Activated CD8-positive, alpha-beta memory T cell treated with anti-CD3 and anti-CD28 coated beads, Interleukin-2, amount 50 U/mL, for 4 hours (primary cell): ENCODE results near the gene AGFG2.

ENCODE experiments used
- DNase-seq: peaks from one replicate; pipeline ENCODE4 v3.0.0-alpha.2; 2020

Gene AGFG2

DNA sequence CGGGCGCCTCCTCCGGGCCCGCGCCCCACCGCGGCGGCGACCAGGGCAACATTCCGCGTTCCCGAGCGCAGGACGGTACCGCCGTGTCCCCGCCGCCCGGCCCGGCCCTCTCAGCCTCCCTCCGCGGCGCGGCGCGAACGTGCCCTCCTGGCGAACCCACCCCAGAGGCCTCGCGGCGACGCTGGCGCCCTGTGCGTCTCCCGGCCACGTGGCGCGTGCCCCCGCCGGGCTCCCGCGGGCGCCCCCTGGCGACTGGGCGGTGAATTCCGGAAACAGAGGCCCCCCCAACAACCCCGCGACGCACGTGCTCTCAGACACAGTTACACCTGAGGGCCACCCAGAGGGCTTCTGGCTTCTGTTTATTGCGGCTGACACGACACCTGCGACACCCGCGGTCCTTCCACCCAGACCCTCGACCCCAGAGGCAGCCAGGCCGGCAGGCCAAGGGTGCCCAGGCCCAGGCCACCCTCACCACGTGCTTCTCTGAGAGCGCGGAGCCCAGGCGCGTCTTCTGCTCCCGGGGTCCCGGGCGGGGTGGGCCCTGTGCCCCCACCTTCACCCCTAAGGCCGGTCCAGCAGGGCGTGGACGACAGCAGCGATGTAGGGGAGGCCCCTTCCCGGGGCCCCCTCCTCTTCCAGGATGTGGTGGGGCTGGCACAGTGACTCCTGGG is 34.8 kb downstream of the AGFG2 start, which contains the start of gene SAP25:
SAP25 (minus strand) TSS at position 210 of the 671 bp plus-strand sequence; CDS start at position 52, 158 bp downstream.
- no peak for DNase-seq

DNA sequence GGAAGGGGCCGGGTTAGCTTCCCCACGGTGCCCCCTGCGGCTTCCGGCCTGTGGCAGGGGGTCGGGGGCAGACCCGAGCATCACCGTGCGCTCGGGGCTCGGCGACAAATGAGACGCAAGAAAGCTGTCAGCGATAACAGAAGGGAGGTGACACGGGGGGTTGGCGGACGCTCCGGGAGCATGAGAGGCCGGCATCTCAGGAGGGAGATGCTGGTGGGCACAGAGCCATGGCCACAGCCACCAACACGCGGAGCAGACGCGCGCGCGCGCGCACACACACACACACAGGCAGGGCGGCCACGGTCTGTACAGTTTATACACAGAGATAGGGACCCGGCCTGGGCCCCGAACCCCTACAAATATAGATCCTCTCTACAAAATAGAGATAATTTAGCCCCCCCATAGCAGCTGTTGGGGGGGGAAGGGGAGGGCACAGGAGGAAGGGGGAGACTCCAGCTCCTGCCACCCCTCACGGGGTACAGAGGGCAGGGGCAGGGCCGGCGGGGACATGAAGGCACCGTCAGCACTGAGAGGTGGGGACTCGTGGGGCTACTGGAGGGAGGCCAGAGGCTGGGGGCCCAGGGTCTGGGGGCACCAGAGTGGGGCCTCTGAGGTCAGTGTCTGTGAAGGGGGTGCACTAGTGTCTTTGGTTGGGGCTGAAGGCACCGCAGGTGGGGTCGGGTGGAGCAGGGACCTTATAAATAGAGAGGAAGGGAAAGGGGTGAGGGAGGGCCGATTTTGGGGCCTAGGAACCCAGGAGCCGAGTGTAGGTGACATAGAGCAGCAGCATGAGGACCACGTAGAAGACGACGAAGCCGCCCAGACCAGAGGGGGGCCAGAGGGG is 35.6 kb downstream of the AGFG2 start:
- DNase-seq, result no peak

DNA sequence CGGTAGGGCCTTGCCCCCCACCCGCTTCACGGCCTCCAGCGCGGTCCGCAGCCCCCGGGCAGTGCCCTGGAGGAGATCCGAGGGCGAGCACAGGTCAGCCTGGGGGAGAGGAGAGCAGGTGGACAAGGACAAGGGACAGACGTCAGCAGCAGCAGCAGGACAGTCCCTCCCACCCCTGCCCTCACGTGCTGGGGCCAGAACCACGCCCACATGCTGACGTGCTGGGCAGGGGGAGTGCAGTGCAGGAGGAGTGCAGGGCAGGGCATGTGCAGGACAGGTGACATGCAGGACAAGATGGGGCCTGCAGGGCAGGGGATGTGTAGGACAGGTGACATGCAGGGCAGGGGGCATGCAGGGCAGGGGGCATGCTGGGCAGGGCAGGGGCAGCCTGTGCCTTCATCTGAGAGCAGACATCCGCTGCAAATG is 36.2 kb downstream of the AGFG2 start:
- no peak for DNase-seq

DNA sequence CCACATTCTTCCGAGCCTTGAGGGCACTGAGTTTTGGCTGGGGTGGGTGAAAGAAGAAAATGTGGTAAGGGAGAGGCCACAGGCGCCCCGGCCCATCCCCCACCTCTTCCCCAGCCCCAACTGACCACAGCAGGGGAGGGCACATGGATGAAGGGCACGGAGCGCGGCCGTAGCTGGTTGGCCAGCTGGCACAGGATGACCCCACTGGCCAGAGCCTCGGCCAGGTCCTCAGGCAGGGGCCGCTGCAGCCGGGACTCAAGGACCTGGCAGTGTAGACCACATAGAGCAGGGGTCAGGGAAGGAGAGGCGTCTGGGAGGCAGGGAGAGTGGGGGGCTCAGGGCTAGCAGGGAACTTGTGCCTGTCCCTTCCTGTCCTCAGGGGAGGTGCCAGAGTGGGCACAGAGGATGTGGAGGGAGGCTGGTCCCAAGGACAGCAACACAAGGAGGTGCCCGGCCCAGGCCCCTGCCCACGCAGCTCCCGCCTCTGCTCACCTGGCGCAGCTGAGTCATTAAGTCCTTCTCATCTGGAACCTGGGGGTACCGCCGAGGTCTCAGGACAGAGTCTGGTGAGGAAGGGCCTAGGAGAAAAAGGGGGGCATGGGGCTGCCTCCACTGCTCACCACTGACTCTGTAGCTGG is 36.9 kb downstream of the AGFG2 start:
- DNase-seq, result no peak

DNA sequence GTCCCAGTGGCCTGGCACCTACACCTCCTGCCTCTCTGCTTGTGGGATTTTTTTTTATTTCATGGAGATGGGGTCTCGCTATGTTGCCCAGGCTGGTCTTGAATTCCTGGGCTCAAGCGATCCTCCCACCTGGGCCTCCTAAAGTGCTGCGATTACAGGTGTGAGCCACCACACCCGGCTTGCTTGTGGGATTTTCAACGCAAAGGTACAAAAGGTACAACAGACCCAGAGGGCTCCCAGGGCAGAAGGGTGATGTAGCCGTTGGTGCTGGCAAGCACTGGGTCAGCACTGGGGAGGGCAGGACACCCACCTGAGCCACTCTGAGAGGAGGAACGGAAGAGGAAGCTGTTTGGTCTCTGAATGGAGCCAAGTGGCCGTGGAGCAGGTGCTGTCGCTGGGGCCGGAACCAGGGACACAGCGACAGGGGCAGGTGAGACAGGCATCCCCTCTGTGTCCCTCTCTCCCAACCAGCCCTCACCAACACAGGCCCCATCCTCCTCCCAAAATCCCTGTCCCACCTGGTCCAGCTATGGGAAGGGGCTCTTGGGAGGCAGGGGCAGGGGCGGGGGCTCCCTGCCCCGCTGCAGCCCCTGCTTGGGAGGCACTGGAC is 37.5 kb downstream of the AGFG2 start:
- DNase-seq, result no peak

DNA sequence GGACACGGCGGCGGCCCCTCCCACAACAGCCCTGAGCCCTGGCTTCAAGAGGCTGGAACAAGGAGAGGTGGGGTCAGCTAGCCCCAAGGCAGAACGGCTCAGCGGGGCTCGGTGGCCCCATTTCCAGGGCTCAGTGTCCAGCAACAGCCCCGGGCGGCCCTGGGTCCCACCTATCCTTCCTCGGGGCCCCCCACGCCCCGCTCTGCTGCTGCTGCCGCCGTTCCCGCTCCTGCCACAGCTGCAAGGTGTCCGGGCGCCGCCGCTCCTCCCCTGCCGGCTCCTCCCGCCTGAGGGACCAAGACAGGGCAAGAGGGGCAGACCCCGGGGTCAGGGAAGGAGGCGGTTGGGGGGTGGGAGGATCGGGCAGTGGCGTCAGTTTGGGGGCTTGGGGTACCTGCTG is 38.1 kb downstream of the AGFG2 start:
- DNase-seq, result no peak

DNA sequence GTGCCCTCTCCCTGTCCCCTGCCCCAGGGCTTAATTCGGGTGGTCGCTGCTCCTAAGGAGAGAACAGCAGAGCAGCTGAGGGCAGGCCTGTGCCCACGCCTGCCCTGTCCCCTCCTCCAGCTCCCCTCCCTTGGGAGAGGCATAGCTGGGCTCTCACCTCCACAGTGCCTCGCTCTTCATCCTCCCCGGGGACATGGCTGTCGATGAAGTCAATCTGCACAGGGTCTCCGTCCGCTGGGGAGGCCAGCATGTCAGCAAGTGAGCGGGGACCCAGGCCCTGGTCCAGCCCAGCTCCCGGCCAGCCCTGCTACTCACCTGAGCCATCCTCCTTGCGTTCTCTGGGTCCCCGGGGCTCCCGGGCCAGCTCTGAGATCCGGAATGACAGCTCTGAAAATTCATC is 38.5 kb downstream of the AGFG2 start:
- no peak for DNase-seq

DNA sequence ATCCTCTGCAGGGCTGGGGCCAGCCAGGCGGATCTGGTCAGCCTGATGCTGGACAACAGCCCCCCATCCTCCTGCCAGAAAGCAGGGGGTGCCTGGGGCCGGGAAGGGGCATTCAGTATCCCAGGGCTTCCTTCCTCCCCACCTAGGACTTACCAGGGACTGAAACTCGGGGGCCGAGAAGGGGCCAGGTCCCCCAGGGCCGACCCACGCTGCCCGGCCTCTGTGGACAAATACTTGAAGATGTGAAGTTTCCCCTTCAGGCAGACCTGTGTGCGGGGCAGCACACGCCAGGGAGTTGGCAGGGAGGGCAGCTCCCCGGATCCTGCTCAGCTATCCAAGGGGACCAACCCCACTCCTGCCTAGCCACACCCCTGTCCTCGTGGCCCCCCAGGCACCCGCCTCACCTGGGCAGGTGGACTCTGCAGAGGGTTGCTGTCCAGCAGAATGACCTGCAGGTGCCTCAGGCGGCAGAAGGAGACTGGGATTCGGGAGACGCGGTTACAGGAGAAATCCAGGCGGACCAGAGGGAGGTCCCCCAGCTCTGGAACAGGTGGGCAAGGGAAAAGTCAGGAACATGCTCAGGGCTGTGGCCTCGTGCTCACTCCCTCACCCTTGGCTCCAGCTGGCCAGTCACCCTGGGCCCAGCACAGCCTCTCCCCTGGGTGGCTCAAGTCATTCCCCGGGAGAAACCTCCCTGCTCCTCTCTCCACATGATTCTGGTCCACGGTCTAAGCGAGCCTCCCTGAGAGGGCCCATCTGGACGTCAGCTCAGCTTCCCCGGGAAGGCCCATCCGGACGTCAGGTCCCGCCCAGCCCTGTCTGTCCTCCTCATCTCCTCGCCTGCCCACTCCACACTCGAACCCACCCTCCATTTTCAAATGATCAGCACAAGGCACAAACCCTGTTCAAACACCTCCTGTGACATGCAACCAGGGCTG is 39.5 kb downstream of the AGFG2 start:
- no peak for DNase-seq

DNA sequence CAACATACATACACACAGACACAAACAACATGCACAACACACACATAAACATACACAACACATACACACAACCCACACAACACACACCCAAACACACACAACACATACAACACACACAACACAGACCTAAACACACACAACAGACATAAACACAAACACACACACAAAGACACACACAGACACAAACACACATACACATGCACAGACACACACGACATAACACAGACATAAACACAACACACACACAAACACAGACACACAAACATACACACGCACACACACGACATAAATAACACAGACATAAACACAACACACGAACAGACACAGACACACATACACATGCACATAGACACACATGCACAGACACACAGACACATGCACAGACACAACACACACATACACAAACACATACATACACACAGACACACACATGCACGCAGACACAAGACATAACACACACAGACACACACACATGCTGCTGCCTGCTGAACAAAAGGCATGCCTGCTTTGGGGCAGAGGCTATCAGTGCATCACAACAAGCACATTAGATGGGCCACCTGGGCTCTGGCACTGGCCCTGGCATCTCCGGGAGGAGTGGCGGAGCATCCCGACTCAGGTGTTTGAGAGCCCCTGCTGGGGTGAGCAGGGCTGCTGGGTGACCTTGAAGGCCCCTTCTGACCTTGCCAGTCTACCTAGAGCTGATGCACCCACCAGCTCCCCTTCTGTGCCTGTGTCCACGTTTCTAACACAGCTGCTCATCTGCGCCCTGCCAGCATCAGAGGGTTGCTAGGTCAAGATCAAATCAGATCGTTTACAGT is 41.7 kb downstream of the AGFG2 start:
- no peak for DNase-seq

DNA sequence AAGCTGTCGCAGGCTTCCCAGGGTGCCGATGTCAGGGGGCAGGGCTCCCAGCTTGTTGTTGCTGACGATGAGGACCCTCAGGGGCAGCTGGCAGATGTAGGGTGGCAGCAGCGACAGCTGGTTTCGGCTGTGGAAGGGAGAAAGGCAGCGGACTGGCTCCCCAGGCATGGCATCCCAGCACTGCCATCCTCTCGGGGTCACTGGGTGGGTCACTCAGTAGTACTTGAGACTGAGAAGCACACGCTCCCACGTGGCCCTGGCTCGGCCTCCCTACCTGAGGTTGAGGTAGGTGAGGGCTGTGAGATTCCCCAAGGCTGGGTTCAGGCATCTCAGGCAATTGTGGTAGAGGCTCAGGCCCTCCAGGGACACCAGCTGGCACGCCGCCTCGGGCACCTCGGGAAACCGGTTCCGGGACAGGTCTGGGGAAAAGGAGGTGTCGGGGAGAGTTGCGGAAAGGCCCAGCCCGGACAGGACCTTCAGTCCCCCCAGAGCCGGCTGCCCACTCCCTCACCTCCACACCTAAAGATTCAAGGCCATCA is 43.1 kb downstream of the AGFG2 start:
- DNase-seq, result no peak

DNA sequence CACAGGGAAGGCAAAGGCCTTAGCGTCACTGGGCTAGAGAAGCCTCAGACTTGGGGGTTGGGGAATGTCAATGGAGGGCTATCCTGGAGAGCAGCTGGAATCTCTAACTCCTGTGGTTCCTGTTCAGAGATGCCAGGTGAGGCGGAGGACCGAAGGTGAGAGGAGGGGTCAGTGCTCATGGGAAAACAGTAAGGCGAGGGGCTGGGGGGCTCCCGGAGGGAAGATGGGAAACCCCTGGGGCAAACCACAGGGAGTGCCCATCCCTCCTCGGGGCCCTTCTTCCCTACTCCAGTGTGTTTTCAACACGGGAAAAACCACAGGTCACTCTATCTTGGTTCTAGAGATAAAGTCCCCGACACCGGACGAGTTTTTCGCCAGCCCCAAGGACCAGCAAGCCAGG is 43.6 kb downstream of the AGFG2 start:
- no peak for DNase-seq

DNA sequence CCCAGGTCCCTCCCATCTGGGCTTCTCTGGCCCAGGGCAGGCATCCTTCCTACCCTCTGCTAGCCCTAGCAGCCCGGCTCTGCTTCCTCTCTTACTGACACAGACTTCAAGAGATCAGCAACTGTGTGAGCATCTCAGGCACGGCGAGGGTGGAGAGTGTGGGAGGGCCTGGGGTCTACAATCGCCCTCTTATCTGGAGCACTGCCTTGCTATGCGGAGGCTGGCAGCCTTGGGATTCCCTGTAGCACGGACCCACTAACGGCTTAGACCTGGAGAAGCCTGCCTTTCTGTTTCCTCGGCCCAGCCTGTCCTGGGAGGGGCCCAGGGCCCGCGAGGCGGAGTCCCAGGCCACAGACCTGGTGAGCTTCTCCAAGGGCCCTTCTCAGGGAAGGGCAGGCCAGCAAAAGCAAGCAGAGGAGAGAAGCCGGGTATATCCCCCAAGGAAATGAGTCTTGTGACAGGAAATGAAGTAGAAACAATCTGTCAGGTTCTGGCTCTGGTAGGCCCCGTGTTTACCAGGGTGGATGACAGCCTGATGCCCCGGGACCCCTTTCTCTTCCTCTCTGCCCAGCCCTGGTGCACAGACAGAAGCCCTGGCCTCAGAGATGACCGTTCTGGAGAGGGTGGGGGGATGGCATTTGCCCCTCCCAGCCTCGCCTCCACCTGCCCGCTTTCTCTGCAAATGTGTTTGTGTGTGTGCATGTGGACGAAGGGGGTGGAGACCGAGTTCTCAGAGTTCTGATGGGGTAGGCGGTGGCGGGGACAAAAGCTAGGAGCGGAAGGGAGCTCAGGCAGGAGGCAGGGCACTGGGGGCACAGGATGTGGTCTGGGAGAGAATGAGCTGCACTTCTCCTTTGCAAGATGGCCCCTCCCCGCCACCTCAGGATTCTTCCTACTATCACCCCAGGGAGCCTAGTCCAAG is 44.4 kb downstream of the AGFG2 start:
- DNase-seq, result peak; percentile 53

DNA sequence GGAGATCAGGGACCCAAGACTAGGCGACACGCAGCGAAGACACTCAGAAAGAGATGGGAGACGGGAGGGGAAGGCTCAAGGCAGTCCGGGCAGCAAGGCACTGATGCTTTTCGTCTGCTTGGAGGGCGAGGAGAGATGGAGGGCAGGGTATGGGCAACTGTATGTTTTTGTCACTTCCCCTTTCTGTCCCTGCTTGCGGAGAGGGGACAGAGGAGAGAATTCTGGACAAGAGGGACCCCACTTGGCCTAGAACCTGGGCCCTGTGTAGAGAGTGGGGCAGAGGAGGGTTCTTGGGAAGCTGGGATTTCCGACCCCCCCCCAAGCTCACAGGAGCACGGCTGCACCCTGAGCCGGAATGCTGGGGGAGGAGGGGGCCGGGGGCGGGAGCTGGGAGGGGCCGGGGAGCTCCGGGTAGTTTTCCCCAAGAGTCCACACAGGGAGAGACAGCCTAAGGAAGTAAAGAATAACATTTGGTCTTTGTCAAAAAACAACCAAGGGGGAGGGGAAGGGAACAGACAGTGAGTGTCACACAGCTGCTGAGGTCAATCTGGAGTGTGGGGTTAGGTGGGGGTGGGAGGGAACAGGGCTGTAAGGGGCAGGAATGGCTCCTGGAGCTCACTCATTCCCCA is 45.2 kb downstream of the AGFG2 start:
- no peak for DNase-seq

DNA sequence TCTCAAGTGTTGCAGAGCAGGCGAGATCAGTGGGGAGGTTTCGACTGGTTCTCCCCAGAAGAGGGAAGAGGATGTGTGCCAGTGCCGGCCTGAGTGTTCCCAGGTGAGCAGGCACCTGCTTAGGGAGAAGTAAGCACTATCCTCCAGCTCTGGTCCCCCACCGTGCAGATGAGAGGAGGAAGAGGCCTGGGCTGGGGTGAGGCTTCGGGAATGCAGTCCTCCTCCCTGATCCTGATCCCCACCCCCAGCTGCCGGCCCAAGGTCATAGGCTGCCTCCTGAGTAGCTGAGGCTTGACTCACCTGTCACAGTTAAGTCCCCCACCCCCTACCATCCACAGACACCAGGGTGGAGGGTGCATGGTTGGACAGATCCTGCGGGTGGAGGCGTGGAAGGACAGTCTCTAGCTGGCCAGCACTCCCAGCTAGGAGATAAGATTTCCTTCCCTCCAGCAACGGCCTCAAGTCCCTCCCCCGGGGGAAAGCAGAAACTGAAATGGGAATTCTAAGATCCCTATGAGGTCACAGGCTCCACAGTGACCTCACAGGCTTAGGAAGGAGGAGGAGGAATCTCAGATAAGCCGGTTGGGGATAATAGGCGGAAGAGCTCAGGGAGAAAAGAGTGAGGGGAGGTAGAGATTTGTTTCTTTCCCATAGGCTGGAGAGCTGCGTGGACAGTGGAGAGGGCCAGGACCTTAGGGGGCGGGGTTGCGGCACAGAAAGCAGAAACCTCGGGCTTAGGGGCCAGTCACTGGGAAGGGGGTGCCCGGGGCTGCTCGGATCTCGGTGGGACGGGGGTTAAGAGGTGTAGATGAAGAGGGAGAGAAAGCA is 45.9 kb downstream of the AGFG2 start:
- DNase-seq, result no peak

DNA sequence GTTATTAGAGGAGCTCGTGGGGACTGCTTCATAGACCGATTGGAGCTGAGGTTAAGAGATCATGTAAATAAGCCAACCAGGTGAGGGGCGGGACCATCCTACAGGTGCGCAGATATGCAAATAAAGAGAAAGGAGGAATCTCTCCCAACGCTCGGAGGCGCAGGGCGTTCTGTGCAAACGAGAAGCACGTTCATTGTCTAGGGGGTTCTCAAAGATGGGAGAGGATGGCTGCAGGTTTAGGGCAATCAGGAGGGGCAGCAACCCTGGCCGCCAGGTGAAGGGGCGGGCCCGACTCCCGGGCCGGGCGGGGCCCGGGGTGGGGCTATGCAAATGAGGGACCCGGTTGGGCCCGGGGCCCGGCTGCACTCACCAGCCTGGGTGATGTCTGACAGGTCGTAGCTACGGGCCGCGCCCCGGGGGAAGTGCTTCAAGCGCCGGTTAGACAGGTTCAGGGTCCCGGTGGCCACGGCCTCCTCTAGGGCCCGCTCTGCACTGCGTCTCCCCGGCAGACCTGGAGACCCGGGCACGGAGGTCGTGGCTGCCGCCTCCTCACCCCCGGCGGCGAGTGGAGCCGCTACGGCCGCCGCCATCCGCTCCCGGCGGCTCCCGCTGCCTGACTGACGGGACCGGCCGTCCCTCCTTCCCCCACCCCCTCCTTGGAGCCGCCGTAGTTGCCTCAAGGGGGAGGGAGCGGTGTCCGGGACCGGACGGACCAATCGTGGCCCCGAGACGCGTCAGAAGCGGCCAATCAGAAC is 46.7 kb downstream of the AGFG2 start, which contains the start of gene LRCH4:
LRCH4 (minus strand) TSS at position 619 of the 755 bp plus-strand sequence; CDS start at position 590, 29 bp downstream.
- peak; percentile 57 for DNase-seq

DNA sequence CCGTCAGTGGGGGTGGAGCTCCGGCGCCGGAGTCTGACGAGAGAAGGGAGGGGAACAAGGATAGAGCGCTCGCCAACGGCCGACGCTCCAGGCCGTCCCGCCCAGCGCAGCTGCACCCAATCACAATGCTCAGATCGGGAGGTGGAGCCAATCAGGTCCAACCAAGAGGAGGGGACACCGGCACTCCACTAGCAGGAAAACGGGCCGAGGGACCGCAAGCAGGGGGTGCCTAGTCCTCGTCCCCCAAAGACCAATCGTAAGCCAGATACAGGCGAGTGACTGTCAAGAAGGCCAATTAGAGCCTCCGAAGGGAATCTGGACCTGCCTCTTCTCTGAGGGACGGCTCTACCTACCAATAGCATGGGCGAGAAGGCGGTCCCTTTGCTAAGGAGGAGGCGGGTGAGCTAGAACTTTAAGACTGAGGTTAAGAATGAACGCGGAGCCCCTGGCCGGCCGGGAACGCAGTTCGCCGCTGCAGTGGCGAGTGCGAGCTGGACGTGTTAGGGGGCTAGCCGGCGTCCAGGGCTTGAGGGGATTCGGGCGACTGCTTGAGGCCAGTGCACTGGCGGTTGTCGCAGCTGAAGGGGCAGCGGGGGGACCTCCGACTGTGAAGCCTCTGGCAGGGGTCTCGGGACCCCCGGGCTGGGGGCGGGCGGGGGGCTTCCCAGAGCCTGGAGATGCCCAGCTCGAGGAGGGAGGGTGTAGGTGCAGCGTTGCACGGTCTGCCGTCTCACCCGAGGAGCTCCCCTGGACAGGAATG is 47.4 kb downstream of the AGFG2 start, which contains the start of gene FBXO24:
FBXO24 (plus strand) TSS at position 63 of the 760 bp plus-strand sequence; CDS start at position 361, 298 bp downstream.
- peak; percentile 98 for DNase-seq
